HG03378 (cell line): ENCODE measurements around the gene COMMD3.

Experiments
- ATAC-seq: cut with Tn5 transposase; IDR thresholded peaks from one replicate; pipeline ENCODE4 v1.9.1; 2021; ENCODE audit warnings: mild to moderate bottlenecking, moderate library complexity; ENCODE audit not compliant: unreplicated experiment

COMMD3 gene

DNA sequence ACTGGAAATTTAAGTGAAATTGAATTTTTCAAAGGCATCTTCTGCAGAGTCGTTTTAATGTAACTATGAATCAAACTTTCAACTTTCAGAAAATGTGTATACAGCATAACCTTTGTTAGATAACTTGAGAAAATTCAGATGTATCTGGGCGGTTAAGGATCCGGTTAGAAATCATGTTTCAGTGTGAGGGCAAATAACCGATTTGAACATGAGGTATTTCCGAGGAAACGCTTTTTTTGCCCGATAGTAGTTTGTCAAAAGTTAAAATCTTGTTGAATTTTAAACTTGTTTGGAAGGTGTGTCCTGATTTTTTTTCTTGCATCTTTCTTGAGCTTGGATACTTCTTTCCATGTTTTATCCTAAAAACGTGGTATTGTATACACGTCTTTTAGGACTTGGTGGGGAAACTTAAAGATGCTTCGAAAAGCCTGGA, 3.4 kb downstream of the COMMD3 start:
- ATAC-seq, result no peak

DNA sequence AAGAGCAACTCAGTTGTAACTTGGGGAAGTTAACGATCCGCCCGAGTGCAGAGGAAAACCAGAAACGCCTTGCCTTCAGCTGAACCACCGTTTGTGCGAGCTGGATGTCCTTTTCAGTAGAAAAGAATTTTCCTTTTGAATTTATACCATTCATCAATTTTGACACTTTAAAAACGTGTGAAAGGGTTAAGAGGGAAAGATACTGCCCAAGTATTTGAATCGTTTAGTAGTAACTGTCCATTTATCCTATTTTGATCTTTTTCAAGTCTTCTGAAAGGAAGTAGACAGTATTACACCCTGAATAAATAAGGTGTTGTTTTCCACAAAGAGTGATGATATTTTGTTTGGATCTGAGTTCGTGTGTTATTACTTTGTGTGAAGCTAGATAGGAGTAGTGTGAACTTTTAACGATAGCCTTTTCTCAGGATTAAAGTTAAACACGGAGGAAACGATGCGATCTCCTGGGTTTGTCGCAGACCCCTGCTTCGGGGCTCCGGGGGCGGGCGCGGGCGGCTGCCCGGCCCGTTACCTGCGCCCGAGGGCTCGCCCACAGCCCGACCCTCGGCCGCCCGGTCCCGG, 3.9 kb downstream of the COMMD3 start:
- ATAC-seq, result no peak

DNA sequence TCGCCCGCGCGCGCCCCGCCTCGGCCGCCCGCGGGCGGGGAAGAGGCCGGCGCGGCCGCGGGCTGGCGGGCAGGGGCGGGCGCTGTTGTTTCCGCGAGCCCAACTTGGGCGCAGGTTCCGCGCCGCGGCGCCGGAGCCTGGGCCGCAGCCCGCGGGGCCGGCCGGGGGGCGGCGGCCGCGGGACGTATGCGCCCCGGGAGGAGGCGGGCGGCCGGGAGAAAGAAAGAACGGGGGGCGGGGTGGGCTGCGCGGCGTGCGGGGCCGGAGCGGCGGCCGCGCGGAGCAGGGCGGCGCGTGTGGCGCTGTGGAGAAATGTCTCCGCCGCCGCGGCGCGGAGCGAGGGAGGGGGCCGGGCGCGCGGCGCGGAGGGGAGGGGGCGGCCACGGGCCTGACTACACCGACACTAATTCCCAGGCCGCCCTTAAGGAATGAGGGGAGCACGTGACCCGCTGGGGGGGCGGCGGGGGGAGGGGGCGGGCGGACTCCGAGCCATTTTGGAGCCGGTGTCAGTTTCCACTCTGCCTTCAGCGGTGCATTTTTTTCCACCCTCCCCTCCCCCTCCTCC, 4.5 kb downstream of the COMMD3 start, which contains the start of gene BMI1:
TSS of gene BMI1 (plus strand) at position 509 of the 565 bp plus-strand sequence. CDS start 5,351 bp downstream, outside the sequence.
- no peak for ATAC-seq

DNA sequence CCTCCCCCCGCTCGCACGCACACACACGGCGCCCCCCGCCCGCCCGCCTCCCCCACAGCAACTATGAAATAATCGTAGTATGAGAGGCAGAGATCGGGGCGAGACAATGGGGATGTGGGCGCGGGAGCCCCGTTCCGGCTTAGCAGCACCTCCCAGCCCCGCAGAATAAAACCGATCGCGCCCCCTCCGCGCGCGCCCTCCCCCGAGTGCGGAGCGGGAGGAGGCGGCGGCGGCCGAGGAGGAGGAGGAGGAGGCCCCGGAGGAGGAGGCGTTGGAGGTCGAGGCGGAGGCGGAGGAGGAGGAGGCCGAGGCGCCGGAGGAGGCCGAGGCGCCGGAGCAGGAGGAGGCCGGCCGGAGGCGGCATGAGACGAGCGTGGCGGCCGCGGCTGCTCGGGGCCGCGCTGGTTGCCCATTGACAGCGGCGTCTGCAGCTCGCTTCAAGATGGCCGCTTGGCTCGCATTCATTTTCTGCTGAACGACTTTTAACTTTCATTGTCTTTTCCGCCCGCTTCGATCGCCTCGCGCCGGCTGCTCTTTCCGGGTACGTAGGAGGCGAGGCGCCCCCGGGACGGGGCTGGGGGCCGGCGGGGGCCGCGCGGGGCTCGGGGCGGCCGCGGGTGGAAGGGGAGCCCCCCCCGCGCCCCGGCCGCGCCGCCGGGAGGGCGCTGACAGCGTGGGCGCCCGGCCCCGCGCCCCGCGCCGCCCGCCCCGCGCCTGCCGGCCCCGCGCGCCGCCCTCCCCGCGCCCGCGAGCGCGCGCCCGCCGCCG, 5.2 kb downstream of the COMMD3 start:
- no peak for ATAC-seq

DNA sequence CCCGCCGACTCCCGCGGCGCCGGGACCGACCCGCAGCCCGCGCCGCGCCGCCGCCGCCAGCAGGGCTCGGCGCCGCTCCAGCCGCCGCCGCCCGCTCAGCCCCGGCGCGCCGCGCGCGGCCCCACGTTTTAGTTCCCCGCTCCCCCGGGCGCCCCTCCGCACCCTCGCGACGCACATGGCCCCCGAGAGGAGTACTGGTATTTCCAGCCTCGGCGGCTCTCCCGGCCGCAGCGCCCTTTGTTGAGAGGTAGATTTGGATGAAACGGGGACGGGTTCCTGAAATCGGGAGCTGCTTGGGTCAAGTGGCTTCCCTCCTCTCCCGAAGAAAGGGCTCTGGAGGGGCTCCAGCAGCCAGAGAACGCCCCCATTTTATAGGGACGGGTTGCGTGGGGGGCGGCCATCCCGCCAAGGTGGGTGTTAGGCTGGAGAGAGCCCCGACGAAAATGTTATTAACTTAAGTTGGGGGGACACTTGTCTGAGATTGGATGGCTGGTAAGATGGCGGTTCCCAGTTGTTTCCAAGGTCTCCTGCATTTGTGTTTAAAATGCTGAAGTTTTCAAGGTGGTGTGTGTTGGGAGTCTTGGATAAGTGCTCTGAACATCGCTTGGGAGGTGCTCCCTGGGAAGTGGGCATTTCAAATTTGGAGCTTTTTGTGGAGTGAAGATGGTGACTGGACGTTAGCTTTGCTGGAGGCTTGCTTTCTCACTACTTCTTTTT, 5.9 kb downstream of the COMMD3 start:
- ATAC-seq, result no peak

DNA sequence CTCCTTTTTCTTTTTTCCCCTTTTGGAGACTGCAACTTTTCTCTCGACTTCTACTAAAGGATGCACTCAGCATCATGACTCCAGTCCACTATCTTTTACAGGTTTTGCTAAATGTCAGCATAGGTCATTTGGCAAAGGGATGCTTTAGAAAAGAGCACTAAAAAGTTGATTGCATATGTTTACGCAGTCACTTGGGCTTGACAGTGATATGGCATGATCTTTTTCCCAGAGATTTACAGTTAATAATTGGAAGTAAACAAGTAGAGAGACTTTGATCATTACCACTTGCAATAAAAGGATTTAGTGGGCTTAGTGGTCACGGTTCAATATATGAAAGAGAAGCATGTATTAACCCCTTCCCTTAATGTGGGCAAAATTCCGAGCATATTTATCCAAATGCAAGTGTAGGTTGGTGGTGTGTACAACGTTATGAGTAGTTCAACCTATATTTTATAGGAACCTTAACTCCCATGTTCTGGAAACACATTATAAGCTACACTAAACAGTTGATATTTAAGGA, 6.5 kb downstream of the COMMD3 start:
- no peak for ATAC-seq

DNA sequence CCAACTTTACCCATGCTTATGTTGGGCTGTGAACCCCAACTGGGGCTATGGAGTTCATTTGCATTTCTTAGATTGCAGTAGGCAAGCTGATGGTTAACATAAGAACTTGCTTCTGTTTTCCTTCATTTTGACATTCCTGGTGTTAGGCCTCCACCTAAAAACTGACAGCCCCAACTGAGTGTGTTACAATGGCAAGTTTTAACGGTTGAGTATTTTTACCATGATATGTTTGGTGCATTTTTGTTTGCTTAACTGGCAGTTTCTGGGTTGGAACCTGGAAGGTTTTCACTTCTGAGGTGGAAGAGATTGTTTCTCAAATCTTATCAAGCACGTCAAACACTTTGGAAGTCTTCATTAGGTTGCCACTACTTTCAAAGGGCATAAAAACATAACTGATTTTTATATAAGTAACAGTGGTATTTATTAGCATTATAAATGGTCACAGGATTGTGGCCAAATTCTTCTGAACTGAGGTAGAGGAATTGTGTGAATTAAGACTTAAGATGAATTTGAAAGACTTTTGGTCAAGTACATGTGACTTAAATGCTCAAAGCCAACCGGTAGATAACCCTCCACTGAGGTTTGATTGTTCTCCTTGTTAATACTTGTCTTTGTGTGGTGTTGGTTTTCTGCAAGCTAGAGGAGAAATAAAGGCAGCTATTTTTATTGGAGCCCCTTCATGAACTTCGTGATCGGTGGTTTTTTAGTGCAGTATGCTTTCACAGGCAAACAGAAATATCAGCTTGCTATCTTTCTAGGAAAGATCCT, 7.5 kb downstream of the COMMD3 start:
- no peak for ATAC-seq

DNA sequence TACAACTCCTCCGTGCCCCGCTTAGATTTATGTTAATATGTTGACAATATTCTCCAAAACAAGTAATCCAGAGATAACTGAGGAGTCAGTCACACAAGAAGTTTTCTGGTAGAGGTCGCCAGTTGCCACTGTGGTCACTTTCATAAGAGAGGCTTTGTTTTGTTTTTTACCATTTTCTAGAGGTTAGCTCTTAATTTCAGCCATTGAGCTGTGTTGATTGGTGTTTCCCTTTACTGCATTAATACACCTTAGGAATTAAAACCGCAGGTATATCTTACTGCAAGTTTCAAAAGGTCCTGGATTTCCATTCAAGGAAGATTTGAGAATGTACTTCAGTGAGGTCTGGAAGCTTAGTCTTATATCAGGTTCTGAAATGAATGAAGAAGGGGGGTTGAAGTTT, 8.2 kb downstream of the COMMD3 start:
- ATAC-seq, result no peak

DNA sequence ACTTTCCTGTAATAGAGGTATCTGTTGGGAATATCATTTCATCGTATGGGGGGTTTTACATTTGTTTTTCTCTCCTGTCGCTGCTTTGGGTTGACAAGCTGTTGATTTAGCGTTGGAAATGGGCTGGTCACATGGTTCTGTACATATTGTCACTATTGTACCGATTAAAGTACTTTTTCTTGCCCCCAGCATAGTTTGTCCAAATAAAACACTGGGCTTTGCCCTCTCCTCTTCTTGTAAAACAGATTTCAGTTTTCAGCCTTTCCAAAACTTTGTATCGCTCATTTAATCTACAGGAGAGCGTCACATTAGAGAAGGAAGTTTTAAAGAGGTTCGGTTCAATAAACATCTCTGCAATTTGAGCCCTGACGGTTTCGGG, 8.7 kb downstream of the COMMD3 start:
- ATAC-seq, result no peak

DNA sequence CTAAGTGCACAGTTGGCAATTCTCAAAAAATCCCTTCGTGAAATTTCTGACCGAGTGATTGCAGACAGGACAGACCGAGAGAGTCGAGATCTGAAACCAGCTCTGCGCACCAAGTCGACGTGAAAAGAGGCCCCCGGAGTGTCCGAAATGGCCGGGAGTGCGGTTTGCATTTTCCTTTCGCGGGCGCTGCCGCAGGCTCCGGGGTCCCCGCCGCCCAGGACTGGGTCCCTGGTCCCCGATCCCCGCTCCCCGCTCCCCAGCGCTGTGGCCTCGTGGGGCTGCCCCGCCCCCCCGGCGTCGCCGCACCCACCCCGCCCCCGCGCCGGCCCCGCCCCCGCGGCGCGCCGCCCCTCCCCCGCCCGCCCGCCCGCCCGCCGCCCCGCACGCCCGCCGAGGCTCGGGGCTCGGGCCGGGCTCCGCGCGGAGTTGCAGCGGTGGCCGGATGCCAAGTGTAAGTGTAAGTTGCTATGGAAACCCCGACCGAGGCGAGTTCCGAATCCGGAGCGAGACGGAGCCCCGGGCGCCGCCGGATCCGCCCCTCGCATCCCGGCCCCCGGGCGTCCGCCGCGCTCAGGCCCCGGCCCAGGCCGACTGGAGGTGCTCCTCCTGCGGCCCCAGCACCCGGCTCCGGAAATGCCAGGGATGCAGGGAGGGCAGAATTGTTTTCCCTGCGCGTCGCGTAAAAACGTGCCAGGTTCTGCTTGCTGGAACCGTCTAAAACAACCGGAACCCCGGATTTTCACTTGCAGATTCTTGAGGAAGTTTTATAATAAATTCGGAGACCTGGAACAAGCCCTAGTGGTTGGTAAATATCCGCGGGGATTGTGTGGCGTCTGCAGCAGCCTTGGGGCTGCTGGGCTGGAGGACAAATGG, 9.3 kb downstream of the COMMD3 start:
- ATAC-seq, result peak; percentile 50

DNA sequence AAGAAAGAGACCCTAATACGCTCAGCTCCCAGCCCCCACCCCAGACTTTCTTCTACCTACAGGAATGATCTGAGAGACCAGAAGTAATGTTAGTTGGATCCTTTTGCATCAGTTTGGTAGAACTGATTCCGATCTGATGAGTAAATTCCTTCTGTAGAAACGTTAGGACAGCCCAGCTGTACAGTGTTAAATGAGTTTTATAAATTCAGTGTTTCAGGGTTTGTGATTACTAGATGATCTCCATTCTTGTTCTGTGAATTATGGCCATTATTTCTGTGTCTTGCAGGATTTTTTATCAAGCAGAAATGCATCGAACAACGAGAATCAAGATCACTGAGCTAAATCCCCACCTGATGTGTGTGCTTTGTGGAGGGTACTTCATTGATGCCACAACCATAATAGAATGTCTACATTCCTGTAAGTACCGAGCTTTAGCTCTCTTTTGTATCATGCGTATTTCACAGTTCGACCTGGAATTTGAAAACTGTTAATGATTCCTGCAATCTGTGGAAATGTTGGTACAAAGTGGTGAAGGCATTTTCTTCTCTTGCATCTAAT, 10.0 kb downstream of the COMMD3 start:
- ATAC-seq, result no peak

DNA sequence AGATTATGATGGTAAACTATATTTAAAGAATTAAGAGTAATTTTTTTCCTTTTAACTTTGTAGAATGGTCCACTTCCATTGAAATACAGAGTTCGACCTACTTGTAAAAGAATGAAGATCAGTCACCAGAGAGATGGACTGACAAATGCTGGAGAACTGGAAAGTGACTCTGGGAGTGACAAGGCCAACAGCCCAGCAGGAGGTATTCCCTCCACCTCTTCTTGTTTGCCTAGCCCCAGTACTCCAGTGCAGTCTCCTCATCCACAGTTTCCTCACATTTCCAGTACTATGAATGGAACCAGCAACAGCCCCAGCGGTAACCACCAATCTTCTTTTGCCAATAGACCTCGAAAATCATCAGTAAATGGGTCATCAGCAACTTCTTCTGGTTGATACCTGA, 13.0 kb downstream of the COMMD3 start:
- no peak for ATAC-seq

DNA sequence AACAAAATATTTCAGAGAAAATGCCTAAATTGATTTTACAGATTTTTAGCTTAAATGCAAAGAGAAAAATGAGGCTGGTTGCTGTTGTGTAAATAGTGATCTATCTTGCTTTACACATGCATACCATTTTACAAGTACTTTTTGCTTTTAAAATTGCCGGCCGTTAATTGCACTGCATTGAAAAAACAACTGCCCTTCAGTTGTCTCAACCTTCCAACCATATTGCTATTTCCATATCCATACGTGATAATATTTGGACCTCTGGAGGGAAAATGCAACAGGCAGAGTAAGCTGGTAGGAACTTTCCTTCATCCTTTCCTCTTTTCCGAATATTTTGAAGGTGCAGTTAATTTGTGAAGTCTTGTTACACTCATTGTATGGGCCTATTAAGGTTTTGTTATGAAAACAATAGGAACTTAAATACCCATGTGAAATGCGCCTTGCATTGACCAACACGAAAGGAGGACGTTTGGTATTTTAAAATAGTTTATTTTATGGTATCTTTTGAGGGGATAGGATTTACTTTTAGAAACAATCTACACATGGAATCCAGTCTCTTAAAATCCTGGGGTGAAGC, 16.0 kb downstream of the COMMD3 start:
- no peak for ATAC-seq

DNA sequence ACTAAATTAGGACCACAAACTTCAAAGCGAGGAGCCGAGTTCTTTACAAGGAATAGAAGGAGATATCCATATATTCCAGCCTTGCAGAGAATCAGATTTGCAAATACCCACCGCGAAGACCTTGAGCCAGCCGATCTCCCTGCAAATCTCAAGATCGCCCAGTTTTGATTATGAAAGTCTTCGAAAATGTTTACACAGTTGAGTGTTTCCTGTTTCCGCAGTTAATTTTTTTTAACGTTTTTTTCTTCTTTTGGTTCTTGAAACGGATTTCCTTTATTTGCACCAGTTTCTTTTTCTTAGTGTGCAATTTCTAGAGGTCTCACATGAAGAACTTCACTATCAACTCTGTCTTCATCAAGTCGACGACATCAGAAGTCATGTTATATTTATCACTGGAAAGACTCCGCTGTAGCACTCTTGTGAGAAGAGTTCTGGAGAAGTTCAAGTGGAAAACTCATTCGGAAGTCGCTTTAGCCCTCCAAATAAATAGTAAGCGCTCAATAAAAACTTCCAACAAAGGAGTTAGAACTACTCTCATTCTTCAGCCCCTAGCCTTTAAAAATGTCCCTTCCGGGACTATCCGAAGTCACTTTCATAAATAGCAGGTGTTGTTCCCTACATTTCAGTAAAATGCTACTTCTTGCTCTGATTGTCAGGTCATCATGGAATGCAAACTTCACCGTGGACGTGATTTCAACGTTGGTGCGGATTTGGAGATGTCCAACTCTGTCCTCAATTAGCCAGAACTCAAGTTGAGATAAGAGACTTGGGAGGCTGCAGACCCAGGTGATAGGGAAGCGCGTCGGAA, 17.2 kb downstream of the COMMD3 start:
- ATAC-seq, result no peak

DNA sequence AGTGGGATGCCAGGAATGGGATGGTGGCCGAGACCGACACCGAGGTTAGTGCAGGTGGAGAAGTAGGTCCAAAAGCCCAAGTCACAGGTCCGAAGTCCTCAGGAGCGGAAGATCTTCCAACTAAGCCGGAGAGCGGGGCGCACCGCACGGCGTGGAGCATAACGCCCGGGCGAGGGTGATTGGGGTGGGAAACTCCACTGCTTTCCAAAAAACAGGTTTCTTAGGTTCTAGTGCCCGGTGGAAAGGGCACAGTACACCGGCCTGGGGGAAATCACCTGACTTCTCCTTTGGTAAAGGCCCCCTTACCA, 17.7 kb downstream of the COMMD3 start:
- no peak for ATAC-seq

DNA sequence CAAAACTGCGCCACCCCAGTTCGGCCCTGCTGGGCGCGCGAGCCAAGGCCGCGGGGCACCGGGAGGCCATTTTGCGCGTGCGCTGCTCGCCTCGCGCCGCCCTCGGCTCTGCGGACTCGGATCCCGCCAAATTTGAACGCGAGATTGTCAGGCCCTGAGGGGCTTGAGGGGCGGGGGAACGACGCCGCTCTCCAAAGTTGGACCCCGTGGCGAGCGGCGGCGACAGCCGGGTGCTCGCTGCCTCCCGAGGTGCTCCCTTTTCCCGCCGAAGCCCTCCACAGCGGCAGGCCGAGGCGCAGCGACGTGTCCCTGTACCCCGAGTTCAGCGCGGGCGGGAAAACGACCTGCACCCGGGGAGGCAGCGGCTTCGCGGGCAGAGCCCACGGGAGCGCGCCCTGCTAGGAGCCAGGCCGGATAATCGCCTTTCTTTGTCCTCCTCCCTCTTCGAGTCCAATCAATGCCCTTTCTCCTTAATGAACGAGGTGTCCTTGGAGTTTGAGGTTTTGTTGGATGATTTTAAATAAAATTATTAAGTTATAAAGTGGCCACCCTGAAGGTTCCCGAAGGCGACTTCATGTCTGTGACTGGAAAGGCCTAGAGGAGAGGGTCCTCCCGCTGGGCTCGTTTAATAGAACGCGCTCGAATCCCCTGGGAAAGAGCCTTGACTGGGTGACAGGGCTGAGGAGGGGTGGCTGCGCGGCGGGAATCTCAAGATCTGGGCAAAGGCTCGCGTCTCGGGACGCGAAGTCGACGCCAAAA, 18.4 kb downstream of the COMMD3 start:
- ATAC-seq, result no peak

DNA sequence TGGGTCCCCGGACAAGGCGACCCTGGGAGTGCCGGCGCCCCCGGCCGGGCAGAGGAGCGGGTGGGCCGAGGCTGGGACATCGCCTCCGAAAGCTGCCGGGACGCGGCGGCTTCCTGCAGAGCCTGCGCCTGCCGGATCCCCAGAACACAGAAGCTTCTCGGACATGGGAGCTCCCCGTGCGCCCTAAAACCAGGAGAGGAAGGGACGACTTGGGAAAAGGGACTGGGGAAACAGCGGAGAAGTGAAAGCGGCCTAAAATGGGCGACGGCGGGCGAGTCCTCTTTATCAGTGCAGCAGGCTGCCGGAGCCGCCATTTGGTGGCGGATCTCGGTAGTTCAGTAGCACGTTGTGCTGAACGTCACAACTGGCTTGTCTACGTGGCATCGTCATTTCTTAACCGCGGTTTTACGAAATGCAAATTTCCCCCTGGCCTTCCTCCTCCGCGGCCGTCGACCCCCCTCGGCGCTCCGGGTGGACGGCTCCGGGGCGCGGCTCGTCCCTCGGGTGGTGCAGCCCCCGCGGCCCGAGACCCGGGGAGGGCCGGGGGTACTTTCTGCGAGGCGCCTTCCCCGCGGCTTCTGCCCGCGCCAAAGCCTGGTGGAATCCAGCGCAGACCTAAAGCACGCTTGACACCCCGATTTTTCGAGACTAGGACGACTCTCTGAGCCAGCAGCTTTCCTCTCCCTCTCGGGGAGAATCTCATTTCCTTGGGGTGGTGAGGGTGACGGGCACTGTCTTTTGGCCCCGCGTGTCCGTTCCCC, 19.2 kb downstream of the COMMD3 start:
- peak; percentile 56 for ATAC-seq
